Astrocyte (in vitro differentiated cells and primary cell): ENCODE data around the gene RALGPS1. TPM values are rescaled to one million over a fixed set of nuclear protein-coding genes. Genes with fewer than 3 reads are reported as not detected.

Experiments used
- DNase-seq: peaks from one replicate; pipeline ENCODE4 v3.0.0-alpha.2; 2010; ENCODE audit warnings: low read depth
- FAIRE-seq: peaks from 2 replicates; lab custom pipeline; 2011; peaks lifted over from hg19 to GRCh38; lab: Jason Lieb, UNC
- H2AFZ ChIP-seq: 2 replicates; pipeline ENCODE4 v1.6.0; 2012; ENCODE audit warnings: low read depth, low read length, inconsistent platforms
- H3K27ac ChIP-seq: 2 replicates; pipeline ENCODE4 v1.5.1; 2011; ENCODE audit warnings: low read depth, low read length, inconsistent platforms
- H3K27me3 ChIP-seq: 2 replicates; pipeline ENCODE4 v1.6.0; 2011; ENCODE audit warnings: low read length, inconsistent platforms; ENCODE audit not compliant: insufficient read depth
- H3K36me3 ChIP-seq: 2 replicates; pipeline ENCODE4 v1.5.1; 2011; ENCODE audit warnings: low read length, inconsistent platforms; ENCODE audit not compliant: insufficient read depth
- H3K4me1 ChIP-seq: 2 replicates; pipeline ENCODE4 v1.5.1; 2011; ENCODE audit warnings: low read length, inconsistent platforms; ENCODE audit not compliant: insufficient read depth
- H3K4me2 ChIP-seq: 2 replicates; pipeline ENCODE4 v1.6.0; 2012; ENCODE audit warnings: low read length, inconsistent platforms
- H3K4me3 ChIP-seq: 2 replicates; pipeline ENCODE4 v1.5.1; 2011; ENCODE audit warnings: low read depth, mild to moderate bottlenecking, low read length, inconsistent platforms; ENCODE audit not compliant: insufficient read depth
- H3K79me2 ChIP-seq: 2 replicates; pipeline ENCODE4 v1.6.0; 2012; ENCODE audit warnings: mild to moderate bottlenecking, low read length, inconsistent platforms; ENCODE audit not compliant: insufficient read depth
- H3K9ac ChIP-seq: 2 replicates; pipeline ENCODE4 v1.6.0; 2012; ENCODE audit warnings: mild to moderate bottlenecking, low read length, inconsistent platforms
- H3K9me3 ChIP-seq: 2 replicates; pipeline ENCODE4 v1.5.1; 2012; ENCODE audit warnings: low read depth, mild to moderate bottlenecking, low read length, inconsistent platforms; ENCODE audit not compliant: insufficient read depth
- H4K20me1 ChIP-seq: 2 replicates; pipeline ENCODE4 v1.6.0; 2012; ENCODE audit warnings: low read length, inconsistent platforms; ENCODE audit not compliant: insufficient read depth
- H3K27ac Mint-ChIP-seq: one replicate; pipeline ENCODE4 v1.8.0; 2021; ENCODE audit warnings: mild to moderate bottlenecking, mixed read lengths; ENCODE audit not compliant: unreplicated experiment
- H3K27me3 Mint-ChIP-seq: one replicate; pipeline ENCODE4 v1.8.0; 2021; ENCODE audit warnings: low read depth, mixed read lengths; ENCODE audit not compliant: unreplicated experiment
- H3K36me3 Mint-ChIP-seq: one replicate; pipeline ENCODE4 v1.8.0; 2021; ENCODE audit warnings: low read depth, mixed read lengths; ENCODE audit not compliant: unreplicated experiment
- H3K4me1 Mint-ChIP-seq: one replicate; pipeline ENCODE4 v1.8.0; 2021; ENCODE audit warnings: low read depth, mixed read lengths; ENCODE audit not compliant: unreplicated experiment
- H3K4me3 Mint-ChIP-seq: one replicate; pipeline ENCODE4 v1.8.0; 2021; ENCODE audit warnings: mild to moderate bottlenecking, moderate library complexity, mixed read lengths; ENCODE audit not compliant: unreplicated experiment
- H3K9me3 Mint-ChIP-seq: one replicate; pipeline ENCODE4 v1.8.0; 2021; ENCODE audit warnings: mild to moderate bottlenecking, mixed read lengths; ENCODE audit not compliant: unreplicated experiment
- EZH2 ChIP-seq: IDR thresholded peaks from 2 replicates; pipeline ENCODE4 v1.6.1; 2012; ENCODE audit warnings: mild to moderate bottlenecking, low read length, inconsistent platforms; ENCODE audit not compliant: insufficient read depth
- total RNA-seq: library from RNA; stranded (reverse); gene quantifications from 2 replicates; pipeline ENCODE4 v1.2.1, GENCODE V29; 2021
- TF ChIP-seq, protein P1 (sequence below): IDR thresholded peaks from 2 replicates; pipeline ENCODE4 v1.5.1; 2011; ENCODE audit warnings: low read depth, mild to moderate bottlenecking, inconsistent platforms, low read length, moderate library complexity; ENCODE audit not compliant: insufficient read depth

Gene RALGPS1
- total RNA-seq, 1 donor from 2014 or later: 2.8 TPM

DNA sequence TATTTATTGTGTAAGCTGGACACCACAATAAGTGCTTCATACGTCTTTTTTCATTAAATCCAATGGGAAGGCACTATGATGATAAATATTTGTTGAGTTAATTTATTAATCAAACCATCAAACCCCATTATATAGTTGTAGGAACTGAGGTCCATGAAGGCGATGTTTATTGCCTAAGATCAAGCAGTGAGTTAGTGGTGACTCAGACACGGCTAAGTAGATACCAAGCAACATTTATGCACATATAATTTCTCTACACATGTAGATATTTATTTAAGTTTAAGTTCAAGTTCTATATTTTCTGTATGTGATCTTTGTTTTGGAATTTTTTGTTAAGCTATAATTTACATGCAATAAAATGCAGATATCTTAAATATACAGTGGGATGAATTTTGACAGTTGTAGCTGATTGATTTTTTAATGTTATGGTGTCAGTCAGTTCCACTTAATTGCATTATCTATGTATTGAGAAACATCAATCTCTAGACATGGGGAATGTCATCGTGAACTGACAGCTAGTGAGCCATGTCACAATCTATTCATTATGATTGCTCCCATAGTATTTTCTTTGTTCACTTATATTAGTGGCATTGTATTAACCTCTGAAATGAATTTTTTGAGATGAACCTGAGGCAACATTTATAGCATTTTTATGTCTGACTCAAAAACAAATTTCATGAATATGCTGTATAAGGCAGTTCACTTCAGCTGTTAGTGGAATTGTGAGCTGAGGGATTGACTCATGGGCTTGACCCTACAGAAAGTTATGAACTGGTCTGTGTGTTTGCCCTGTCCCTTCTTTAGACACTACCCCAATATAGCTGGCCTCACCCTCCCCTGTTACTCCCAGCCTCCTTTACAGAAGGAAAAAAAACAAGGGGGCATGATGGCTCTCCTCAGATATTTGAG lies 338.1 kb downstream of the RALGPS1 start:
- no peaks in the 10 kb centered on the region for H3K4me1 ChIP-seq
- H3K4me2 ChIP-seq: no peak overlapping the region
- no peaks in the 10 kb centered on the region for H3K27me3 Mint-ChIP-seq
- no peak overlapping the region for H3K27ac ChIP-seq
- H3K79me2 ChIP-seq: no peaks in the 10 kb centered on the region
- TF ChIP-seq, protein P1, sequence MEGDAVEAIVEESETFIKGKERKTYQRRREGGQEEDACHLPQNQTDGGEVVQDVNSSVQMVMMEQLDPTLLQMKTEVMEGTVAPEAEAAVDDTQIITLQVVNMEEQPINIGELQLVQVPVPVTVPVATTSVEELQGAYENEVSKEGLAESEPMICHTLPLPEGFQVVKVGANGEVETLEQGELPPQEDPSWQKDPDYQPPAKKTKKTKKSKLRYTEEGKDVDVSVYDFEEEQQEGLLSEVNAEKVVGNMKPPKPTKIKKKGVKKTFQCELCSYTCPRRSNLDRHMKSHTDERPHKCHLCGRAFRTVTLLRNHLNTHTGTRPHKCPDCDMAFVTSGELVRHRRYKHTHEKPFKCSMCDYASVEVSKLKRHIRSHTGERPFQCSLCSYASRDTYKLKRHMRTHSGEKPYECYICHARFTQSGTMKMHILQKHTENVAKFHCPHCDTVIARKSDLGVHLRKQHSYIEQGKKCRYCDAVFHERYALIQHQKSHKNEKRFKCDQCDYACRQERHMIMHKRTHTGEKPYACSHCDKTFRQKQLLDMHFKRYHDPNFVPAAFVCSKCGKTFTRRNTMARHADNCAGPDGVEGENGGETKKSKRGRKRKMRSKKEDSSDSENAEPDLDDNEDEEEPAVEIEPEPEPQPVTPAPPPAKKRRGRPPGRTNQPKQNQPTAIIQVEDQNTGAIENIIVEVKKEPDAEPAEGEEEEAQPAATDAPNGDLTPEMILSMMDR: no peak
- no peak for TF ChIP-seq EZH2
- no peaks in the 10 kb centered on the region for H4K20me1 ChIP-seq
- peaks cover 5% of the 10 kb centered on the region for H3K36me3 Mint-ChIP-seq
- FAIRE-seq (no peak), DNase-seq (no peak)
- H3K4me3 ChIP-seq: no peak overlapping the region
- no peak overlapping the region for H3K9ac ChIP-seq
- H3K27me3 ChIP-seq: no peaks in the 10 kb centered on the region
- no peak overlapping the region for H2AFZ ChIP-seq
- H3K4me1 Mint-ChIP-seq: peaks cover 3% of the 10 kb centered on the region
- H3K27ac Mint-ChIP-seq: no peak overlapping the region
- H3K9me3 ChIP-seq: no peaks in the 10 kb centered on the region
- no peak overlapping the region for H3K4me3 Mint-ChIP-seq
- H3K36me3 ChIP-seq: no peaks in the 10 kb centered on the region
- H3K9me3 Mint-ChIP-seq: peaks cover 3% of the 10 kb centered on the region

DNA sequence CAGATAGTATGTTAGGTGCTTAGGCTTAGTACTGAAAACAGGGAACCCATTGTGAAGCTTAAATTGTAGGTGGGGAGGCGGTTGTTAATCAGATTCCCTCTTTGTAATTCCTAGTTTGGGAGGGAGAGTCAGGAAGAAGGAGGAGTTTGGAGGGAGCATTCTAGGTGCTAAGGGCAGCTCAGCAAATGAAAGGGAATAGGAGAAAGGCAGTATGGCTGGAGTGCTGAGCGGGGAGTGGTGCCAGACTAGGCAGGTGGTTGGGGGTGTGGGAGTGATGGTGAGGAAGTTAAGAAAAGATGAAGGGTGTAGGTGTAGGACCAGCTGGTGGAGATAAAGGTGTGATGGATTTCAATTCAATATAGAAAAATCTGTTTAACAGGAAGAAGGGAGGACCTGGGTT lies 338.9 kb downstream of the RALGPS1 start:
- Histone ChIP-seq H4K20me1 (no peaks in the 10 kb centered on the region), H3K79me2 (no peaks in the 10 kb centered on the region), H3K9ac (no peak overlapping the region), H3K4me3 (no peak overlapping the region), H3K27ac (no peak overlapping the region), H3K4me1 (no peaks in the 10 kb centered on the region), H3K27me3 (no peaks in the 10 kb centered on the region), H3K9me3 (no peaks in the 10 kb centered on the region), H3K36me3 (no peaks in the 10 kb centered on the region), H3K4me2 (no peak overlapping the region), H2AFZ (no peak overlapping the region)
- no peak for FAIRE-seq
- TF ChIP-seq EZH2: no peak
- TF ChIP-seq, protein P1: no peak
- Mint-ChIP-seq H3K4me1 (peaks cover 1% of the 10 kb centered on the region), H3K9me3 (peaks cover 3% of the 10 kb centered on the region), H3K27me3 (no peaks in the 10 kb centered on the region), H3K27ac (no peak overlapping the region), H3K4me3 (no peak overlapping the region), H3K36me3 (peaks cover 5% of the 10 kb centered on the region)
- DNase-seq: no peak

DNA sequence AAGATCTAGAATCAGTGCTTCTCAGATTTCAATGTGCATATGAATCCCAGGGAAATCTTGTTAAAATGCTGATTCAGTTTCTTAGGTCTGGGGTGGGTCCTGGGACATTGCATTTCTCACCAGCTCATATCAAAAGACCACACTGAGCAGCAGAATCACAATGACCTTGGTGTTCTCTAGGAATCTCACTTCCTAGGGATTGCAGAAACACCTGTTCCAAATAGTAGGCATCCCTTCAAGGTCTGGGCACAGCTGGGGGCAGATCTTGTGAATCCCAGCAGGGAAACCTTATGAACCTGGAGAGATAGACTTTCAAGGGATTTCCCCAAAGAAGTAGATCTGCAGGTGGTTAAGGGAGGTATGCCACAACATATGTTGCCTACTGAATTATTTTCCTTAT lies 341.1 kb downstream of the RALGPS1 start:
- TF ChIP-seq EZH2: no peak
- TF ChIP-seq, protein P1: no peak
- no peak overlapping the region for H2AFZ ChIP-seq
- H3K9me3 ChIP-seq: no peaks in the 10 kb centered on the region
- no peaks in the 10 kb centered on the region for H4K20me1 ChIP-seq
- H3K4me2 ChIP-seq: no peak overlapping the region
- Mint-ChIP-seq H3K27me3 (no peaks in the 10 kb centered on the region), H3K36me3 (peaks cover 1% of the 10 kb centered on the region), H3K27ac (no peak overlapping the region), H3K4me3 (no peak overlapping the region), H3K4me1 (peaks cover 4% of the 10 kb centered on the region), H3K9me3 (peaks cover 3% of the 10 kb centered on the region)
- FAIRE-seq (no peak), DNase-seq (no peak)
- H3K27ac ChIP-seq: no peak overlapping the region
- no peak overlapping the region for H3K9ac ChIP-seq
- H3K4me1 ChIP-seq: no peaks in the 10 kb centered on the region
- no peak overlapping the region for H3K4me3 ChIP-seq
- H3K79me2 ChIP-seq: no peaks in the 10 kb centered on the region
- no peaks in the 10 kb centered on the region for H3K36me3 ChIP-seq
- H3K27me3 ChIP-seq: no peaks in the 10 kb centered on the region
